ENCODE results near the gene CEP164.
"Not testable (repeated sequence)": the region's sequence is repeated elsewhere in the genome, so short reads cannot be mapped to it uniquely, and the experiment has no call there.

CEP164 gene

GRCh38 chr11:117303101-117303500, 24.6 kb upstream of the CEP164 start:
- intact Hi-C loops (cut with DNase I), result no loop called here
- no peak for DNase-seq

GRCh38 chr11:117303646-117304315, 23.9 kb upstream of the CEP164 start:
- no peak for DNase-seq
- intact Hi-C loops (cut with DNase I), result no loop called here

GRCh38 chr11:117305145-117305544, 22.5 kb upstream of the CEP164 start:
- intact Hi-C loops (cut with DNase I), result no loop called here
- DNase-seq, result peak in 1 of 10 donors; percentile 60

GRCh38 chr11:117309310-117309709, 18.3 kb upstream of the CEP164 start:
- peak in 1 of 10 donors; percentile 65 for DNase-seq
- intact Hi-C loops (cut with DNase I), result no loop called here

GRCh38 chr11:117313091-117313490, 14.6 kb upstream of the CEP164 start:
- DNase-seq, result no peak
- intact Hi-C loops (cut with DNase I), result no loop called here

- DNase-seq, result peak in 1 of 10 donors; percentile 85
- intact Hi-C loops (cut with DNase I), result loop anchor here (2.0 kb wide), 1 partner anchor 15 kb away; no protein-coding TSS in a partner anchor
Measured at GRCh38 chr11:117313828-117314768, 13.6 kb upstream of the CEP164 start.

- intact Hi-C loops (cut with DNase I), result loop anchor here (2.0 kb wide), 1 partner anchor 14 kb away; no protein-coding TSS in a partner anchor
- DNase-seq, result peak in 1 of 10 donors; percentile 84
Measured at GRCh38 chr11:117314840-117315239, 12.8 kb upstream of the CEP164 start.

- peak in 2 of 10 donors; percentile 63 to 77 for DNase-seq
- intact Hi-C loops (cut with DNase I), result loop anchor here (1.0 to 2.0 kb wide), 2 partner anchors 13 to 83 kb away; partner anchors contain the start of genes PCSK7 and RNF214
Measured at GRCh38 chr11:117315285-117316196, 12.1 kb upstream of the CEP164 start.

GRCh38 chr11:117316197-117316961, 11.3 kb upstream of the CEP164 start, which contains the start of gene BACE1:
Gene BACE1 (minus strand): TSS chr11:117316256. CDS start chr11:117315795, 461 bp downstream.
- peak; percentile 83 to 99 (median 92) for DNase-seq
- intact Hi-C loops (cut with DNase I), result loop anchor here (1.0 kb wide), 1 partner anchor 84 kb away; the partner anchor contains the start of genes PCSK7 and RNF214

GRCh38 chr11:117318738-117319137, 8.9 kb upstream of the CEP164 start:
- intact Hi-C loops (cut with DNase I), result no loop called here
- DNase-seq, result no peak

- intact Hi-C loops (cut with DNase I), result no loop called here
- DNase-seq, result no peak
Measured at GRCh38 chr11:117319214-117319840, 8.3 kb upstream of the CEP164 start.

GRCh38 chr11:117327255-117327566, 443 bp upstream of the CEP164 start:
- DNase-seq; intact Hi-C loops (cut with DNase I): not testable (repeated sequence)

GRCh38 chr11:117328375-117329010, 839 bp downstream of the CEP164 start:
- intact Hi-C loops (cut with DNase I), result loop anchor here (2.0 kb wide), 1 partner anchor 14 kb away; no protein-coding TSS in a partner anchor

GRCh38 chr11:117332843-117333242, 5.2 kb downstream of the CEP164 start:
- intact Hi-C loops (cut with DNase I), result no loop called here
- no peak for DNase-seq

More at GRCh38 chr11:117328375-117329010, 839 bp downstream of the CEP164 start:
- peak in 1 of 10 donors; percentile 12 for DNase-seq

- no peak for DNase-seq
- intact Hi-C loops (cut with DNase I), result no loop called here
Measured at GRCh38 chr11:117333917-117334316, 6.3 kb downstream of the CEP164 start.

GRCh38 chr11:117334896-117335295, 7.2 kb downstream of the CEP164 start:
- DNase-seq, result no peak
- intact Hi-C loops (cut with DNase I), result no loop called here

- DNase-seq, result no peak
- intact Hi-C loops (cut with DNase I), result no loop called here
Measured at GRCh38 chr11:117335399-117335798, 7.7 kb downstream of the CEP164 start.

- no peak for DNase-seq
- intact Hi-C loops (cut with DNase I), result no loop called here
Measured at GRCh38 chr11:117337076-117337475, 9.4 kb downstream of the CEP164 start.

Measured in posterior cingulate gyrus (tissue), 11 donors.